CD4-positive, alpha-beta T cell treated with Interleukin-1 beta for 1 hour (primary cell): ENCODE results near the gene DPP8.
"Not testable (repeated sequence)": the region's sequence is repeated elsewhere in the genome, so short reads cannot be mapped to it uniquely, and the experiment has no call there.

Source experiments
- DNase-seq, 2 donors: peaks; one replicate each; pipeline ENCODE4 v3.0.0-alpha.2; 2020 to 2022

The DPP8 gene

DNA sequence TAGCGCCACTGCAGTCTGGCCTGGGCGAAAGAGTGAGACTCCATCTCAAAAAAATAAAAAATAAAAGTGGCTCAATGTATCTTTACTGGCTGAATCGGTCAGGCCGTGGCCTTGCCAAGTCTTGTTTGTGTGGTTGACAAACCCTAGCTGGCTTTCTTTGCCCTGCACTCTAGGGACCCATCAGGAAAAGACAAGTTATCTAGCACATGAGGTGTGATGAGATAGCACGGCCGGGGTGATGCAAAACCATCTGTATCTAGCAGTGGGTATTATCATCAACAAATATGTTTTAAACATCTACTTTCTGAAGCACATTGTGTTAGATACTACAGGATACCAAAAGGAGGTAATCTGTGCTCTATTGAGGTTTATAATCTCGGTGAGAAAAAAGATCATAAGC lies 3.9 kb upstream of the DPP8 start:
- DNase-seq: no peak

DNA sequence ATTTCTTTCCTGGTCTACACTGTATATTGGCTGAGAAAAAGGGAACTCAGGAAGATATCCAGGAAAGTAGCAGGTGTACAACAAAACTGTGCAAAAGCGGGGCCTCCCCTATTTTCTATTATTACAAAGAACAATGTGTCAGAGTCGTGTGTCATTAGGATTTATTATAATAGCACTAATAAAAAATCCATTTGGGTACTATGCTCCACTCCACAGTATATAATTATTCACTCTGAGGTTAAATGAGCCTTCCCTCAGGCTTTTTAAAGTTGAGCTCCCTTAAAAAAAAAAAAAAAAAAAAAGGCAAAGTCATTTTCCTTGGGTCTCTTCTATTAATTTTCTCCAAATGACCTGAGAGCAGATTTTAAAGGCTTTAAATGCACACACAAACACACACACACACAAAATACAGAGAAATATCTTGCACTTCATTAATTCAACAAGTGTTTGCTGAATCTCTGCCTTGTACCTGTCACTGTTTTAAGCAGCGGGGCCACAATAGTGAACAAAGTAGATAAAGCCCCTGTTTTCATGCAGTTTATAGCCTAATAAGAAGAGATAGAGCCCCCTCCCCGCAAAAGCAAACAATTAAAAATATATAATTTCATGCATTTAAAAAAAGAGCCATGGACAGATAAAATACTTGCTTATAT lies 1.3 kb upstream of the DPP8 start:
- no peak for DNase-seq

DNA sequence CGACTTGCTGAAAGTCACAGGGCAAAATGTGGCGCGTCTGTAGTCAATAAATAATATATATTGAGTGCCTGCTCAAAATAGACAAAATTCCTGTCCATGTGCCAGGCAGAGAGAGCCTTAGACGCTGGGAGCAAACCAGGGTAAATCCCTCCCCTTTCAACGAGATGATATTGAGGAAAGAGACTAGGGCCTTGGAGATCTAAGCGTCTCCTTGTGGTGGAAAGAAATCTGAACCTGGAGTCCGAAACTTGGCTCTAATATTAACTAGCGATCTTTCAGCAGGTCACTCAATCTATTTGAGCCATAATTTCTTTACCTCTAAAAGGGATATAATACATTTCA lies 348 bp upstream of the DPP8 start:
- no peak for DNase-seq

DNA sequence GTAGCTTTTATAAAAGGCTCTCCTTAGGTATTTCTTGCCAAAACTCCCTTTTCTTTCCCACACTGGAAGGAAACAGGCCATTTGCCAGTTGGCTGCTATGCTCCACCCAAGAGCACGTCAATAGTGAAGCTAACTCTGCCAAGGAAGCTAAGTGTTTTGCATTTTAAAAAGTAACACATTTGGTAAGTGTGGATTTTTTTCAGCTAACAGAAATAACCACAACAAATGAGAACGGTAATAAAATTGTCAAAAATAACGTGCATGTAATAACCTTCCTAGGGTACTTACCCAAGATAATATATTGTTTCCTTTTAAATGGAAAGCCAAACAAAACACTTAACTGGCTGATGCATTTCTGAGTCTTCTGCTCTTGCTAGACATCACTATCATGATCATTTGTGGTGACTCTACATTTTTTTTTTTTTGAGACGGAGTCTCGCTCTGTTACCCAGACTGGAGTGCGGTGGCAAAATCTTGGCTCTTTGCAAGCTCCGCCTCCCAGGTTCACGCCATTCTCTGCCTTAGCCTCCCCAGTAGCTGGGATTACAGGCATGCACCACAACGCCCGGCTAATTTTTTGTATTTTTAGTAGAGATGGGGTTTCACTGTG lies 4.6 kb downstream of the DPP8 start:
- peak in 1 of 2 donors; percentile 50 for DNase-seq

DNA sequence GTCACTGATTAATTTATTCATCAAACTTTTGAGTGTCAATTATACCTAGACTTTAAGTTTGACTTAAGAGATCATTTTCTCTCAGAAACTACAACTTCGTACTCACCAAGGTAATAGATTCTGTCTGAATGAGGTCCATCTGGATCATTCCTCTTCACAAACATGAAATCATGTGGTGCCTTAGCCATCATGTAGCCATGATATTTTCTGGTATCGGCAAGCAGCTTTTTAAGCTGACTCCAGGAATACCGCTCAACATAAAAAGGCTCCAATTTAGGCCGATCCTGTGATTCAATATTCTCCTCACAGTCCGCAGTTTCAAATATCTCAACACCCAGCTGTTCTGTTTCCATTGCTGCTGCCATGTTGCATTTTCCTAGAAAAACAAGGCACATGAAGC lies 5.3 kb downstream of the DPP8 start:
- no peak for DNase-seq

DNA sequence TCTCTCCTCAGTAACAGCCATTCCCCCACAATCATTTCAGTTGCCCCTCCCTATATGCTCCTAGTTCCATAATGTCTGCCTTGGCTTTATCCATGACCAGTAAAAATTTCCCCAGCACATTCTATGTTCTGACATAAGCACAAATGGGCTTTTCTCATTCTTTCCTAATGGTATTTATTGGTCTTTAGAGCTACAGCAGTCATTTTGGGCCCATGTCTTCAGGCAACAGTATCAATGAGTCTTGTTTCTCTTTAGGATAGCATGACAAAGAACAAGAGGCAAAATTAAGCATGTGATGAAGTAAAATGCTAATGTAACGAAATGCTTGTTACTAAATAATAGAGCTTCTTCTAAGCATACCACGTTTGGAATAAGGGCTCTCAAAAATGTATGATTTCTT lies 8.2 kb downstream of the DPP8 start:
- DNase-seq: no peak

DNA sequence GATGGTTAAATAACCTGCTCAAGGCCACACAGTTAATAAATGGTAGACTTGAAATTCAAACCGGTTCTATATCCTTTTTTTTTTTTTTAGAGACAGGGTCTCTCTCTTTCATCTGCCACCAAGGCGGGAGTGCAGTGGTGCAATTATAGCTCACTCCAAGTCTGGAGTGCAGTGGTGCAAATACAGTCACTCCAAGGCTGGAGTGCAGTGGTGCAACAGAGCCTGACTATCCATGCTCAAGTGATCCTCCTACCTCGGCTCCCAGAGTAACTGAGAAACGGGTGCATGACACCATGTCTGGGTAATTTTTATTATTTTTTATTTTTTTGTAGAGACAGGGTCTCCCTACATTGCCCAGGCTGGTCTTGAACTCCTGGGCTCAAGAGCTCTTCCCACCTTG lies 23.4 kb downstream of the DPP8 start:
- DNase-seq: no peak

DNA sequence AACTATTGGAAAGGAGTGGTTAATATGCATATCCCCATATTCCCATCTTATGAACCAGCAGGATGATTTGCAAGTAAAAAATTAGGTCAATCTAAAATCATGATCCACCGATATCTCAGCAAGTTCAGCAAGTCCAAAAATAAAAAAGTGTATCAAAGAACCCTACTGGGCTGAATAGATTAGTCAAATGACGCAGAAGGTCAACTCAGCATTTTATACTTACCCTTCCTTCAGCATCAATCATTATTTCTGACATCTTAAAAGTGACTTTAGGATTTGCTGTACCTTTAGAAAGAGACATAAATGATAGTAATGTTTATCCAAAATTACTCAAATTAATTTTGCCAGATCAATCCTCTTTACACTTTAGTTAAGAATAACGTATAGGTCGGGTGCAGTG lies 32.6 kb downstream of the DPP8 start:
- no peak for DNase-seq

DNA sequence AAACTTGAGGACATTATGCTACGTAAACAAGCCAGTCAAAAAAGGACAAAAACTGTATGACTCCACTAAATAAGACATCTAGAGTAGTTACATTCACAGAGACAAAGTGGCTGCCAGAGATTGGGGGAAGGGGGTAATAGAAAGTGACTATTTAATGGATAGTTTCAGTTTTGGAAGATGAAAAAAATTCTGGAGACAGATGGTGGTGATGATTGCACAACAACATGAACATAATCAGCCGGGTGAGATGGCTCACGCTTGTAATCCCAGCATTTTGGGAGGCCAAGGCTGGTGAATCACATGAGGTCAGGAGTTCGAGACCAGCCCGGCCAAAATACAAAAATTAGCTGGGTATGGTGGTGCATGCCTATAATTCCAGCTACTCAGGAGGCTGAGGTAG lies 40.6 kb downstream of the DPP8 start:
- DNase-seq: no peak

DNA sequence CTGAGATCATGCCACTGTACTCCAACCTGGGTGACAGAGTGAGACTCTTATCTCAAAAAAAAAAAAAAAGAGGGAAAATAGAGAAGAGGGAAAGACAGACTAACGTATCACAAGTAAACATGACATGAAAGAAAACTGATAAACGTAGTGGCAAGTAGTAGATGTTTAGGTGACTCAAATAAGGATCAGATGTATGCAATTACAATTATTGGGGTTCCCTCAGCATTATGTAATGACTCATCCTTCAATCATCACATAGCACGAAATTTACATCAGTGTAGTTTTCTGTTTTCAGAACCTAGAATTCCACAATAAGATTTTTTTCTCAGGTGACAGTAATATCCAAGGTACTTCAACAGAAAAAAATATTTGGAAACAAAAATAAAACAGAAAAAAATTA lies 46.6 kb downstream of the DPP8 start:
- DNase-seq: no peak

DNA sequence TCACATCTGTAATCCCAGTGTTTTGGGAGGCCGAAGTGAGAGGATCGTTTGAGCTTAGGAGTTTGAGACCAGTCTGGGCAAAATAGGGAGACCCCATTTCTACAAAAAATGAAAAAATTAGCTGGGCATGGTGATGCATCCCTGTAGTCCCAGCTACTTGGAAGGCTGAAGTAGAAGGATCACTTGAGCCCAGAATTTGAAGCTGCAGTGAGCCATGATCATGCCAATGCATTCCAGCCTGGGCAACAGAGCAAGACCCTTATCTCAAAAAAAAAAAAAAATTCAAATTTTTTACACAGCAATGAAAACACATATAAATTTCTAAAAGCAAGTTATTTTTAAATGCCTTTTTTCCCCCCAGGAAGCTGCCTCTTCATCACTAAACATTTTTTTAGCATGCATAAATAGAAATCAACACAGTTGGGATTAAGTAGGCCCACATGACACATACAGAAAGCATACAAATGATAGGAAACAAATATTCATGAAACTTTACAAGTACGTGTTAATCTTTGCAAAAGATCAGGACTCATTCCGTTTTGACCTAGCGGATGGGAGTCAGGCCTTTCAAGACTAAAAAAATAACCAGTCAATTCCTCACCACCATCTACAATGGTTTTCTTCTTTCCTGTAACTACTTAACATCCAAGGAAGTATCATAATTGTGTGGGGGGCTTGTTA lies 49.1 kb downstream of the DPP8 start:
- DNase-seq: no peak

DNA sequence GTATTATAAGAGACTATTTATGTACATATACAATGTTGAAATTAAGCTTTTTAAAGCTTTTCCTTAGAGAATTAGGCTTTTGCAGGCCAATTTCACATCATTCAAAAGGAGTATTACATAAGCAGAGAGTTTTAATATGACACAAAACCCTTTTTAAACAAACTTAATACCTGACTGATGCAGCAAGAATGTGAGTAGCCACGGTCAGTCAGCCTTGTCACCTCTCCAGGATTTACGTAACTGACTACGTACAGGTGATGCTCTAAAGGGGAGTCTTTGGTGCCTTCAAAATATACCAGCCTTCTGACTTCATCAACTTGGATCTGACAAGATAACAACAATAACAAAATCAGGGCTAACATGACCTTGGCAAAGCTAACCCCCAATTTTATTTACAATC lies 50.6 kb downstream of the DPP8 start:
- DNase-seq: no peak

DNA sequence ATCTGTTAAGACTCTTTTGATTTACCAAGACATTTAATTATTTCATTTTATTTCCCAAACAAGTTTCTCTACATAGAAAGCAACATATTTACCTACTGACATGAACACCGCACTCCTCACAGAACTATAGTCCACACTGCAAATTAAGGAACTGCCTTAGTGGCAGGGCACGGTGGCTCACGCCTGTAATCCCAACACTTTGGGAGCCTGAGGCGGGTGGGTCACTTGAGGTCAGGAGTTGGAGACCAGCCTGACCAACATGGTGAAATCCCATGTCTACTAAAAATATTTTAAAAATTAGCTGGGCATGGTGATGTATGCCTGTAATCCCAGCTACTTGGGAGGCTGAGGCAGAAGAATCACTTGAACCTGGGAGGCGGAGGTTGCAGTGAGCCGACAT lies 54.4 kb downstream of the DPP8 start:
- not testable (repeated sequence) for DNase-seq

DNA sequence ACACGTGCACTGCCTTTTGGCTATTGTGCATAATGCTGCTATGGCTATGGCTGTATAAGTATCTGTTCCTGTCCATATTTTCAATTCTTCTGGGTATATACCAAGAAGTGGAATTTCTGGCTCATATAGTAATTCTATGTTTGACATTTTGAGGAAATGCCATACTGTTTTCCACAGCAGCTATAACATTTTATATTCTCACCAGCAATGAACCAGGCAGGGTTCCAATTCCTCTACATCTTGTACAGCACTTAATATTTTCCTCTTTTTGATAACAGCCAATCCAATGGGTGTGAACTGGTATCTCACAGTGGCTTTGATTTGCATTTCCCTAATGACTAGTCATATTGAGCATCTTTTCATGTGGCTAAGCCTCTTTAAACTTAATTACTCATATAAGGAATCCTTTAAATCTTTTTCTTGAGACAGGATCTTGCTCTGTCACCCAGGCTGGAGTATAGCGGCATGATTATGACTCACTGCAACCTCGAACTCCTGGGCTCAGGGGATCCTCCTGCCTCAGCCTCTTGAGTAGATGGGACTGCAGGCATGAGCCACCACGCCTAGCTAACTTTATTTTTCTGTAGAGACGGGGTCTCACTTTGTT lies 56.6 kb downstream of the DPP8 start:
- no peak for DNase-seq

DNA sequence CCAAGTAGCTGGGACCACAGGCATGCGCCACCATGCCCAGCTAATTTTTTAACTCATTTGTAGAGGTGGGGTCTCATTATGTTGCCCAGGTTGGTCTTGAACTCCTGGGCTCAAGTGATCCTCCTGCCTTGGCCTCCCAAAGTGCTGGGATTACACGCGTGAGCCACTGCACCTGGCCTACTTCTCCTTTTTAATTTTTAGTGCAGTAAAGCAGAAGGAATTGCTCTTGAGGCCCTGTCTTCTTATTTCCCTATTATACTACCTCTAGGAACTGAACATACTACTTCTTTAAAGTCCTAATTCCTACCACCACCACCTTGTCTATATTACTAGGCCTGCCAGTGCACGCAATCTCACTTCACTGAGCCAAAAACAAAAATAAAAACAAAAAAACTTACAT lies 62.2 kb downstream of the DPP8 start:
- not testable (repeated sequence) for DNase-seq

DNA sequence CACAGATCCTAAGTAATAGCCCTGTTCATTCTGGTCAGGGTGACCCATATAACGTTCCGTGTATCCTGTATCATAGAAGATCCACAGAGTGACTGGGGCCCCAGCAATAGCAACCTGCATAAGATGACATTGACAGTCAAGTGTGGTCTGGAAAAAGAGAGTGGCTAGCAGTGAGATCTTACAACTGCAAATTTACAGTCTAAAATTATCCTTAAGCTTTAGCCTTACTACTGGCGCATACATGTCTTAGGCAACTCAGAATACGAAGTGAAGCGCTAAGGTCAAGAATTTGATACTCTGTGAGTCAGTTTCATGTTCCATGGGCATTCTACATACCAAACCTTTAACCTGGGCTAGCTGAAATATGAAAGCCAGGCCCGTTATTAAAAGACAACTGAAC lies 65.5 kb downstream of the DPP8 start:
- no peak for DNase-seq

DNA sequence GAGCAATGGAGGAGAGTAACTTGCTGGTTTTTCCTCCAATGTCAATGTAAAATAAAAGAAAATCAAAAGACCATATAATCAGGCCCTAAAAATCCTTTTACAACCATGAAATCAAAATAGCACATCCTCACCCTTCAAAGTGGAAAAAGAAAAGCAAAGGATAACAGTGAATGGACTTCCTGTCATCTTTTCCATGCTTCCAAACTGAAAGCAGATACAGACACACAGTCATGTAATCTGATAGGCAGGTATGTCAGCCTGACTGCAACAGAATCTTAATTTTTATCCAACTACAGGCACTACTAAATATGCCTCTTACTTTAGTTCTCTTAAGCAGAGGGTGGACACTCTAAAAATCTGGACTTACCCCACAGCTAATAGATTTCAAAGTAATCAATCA lies 66.9 kb downstream of the DPP8 start:
- no peak for DNase-seq

DNA sequence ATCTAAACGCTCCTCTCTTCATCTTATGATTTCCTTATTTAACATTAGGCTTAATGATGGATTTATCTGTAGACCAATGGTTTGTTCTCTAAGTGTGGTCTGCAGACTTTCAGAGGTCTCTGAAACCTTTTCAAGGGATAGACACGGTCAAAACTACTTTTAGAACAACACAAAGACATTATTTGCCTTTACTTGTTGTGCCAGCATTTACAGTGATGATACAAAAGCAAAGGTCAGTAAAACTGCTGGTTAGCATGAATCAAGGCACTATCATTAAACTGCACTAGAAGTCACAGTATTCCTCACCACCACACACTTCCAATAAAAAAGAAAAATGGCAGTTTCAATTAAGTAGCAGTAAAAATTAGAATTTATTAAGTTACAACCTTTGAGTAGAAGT lies 70.3 kb downstream of the DPP8 start:
- no peak for DNase-seq

DNA sequence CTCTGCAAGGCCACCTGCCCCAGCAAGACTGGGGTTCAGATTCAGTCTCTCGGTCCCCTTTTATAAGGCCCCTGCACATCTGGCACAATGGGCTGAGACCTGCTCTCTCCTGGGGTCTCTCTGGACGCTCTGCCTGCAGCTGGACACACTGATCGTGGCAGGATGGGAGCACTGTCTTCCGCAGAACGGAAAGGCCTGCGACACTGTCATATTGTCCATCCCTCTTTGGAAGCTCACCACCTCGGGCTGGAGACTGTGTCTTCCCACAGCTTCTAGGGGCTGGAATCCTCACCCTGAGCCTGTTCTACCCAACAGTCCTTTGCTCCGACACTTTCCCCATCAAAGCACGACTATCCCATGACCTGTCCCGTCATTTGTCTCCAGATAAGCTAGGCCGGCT lies 83.3 kb downstream of the DPP8 start:
- DNase-seq: no peak

DNA sequence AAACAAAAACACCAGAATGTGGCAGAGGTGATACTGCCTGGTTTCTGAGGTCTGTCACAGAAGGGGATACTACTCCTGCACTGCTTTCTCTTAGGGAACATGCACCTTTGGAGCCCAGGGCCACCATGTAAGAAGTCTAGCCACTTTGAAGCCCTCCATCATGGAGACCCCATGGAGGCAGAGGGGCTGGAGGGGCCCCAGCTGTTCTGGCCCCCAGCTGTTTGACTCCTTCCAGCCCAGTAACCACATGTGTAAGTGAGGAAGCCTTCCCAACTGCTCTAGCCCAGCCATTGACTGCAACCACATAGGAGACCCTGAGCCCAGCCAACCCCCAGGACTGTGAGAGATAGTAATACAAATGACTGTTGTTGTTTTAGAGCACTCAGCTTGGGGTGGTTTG lies 85.8 kb downstream of the DPP8 start:
- DNase-seq: no peak

DNA sequence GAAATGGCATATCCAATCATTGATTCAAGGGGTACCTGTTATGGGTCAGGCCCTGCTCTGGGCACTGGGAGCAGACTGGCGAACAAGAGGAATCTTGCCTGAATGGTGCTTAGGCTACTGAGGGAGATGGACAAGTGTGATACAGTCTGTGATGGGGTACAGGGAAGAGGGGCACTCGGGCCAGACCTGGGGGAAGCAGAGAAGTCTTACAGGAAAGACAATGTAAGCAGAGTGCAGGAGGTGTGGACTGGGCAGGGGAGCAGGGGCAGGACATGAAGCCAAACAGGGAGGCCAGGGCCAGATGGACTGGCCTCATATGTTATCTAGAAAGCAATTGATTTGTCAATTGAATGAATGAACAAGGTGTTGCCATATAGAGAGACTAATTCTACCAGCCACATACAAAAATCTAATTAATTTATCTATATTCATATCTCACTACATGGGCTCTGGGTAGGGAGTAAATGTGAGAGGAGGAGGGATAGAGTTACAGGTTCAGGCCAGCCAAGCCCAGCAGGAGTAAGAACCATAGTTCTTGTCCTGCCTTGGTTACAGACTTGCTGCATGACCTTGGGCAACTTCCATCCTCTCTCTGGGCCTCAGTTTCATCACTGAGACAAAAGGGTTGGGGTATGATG lies 91.2 kb downstream of the DPP8 start:
- DNase-seq: no peak

DNA sequence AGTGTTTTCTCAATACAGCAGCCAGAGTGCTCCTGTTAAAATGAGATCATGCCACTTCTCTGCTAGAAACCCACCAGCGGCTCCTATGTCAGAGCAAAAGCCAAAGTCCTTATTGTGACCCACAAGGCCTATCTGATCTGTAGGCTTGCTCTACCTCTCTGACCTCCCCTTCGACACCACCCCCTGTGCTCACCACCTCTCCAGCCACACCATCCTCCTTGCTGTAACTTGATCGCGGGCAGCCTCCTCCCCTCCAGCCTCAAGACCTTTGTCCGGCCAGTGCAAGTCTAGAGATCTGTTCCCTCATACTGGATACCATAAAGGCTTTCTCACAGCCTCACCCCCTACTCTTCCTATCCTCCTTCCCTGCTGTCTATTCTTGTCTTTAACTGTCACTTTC lies 92.8 kb downstream of the DPP8 start:
- no peak for DNase-seq

DNA sequence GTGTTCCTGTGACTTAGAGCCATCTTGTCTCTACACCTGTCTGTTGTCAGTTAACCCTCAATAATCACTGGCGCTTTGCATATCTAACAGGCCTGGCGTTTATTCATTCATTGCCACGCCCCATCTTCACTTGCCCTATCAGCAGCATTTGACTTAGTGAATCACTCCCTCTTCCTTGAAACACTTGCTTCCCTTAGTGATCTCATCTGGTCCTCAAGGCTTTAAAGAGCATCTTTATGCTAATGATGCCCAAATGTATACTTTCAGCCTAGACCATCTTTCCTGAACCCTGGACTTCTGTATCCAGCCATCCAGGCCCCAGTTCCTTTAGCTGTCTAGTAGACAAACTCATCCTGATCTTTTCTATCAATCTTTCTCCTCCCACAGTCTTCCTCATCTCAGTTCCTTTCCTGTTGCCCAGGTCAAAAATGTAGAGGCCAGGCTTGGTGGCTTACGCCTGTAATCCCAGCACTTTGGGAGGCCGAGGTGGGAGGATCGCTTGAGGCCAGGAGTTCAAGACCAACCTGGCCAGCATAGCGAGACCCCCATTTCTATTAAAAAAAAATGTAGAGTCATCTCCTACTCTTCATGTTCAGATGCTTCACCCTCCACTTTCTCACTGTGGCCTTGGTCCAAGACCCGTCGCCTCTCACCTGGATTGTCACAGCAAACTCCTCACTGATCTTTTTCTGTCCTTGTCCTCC lies 93.4 kb downstream of the DPP8 start:
- DNase-seq: no peak
